HCT116 (cell line): Measurements from ENCODE around the gene TYW1B. TPM values are rescaled to one million over a fixed set of nuclear protein-coding genes. Genes with fewer than 3 reads are reported as not detected.
"Not testable (repeated sequence)": the region's sequence is repeated elsewhere in the genome, so short reads cannot be mapped to it uniquely, and the experiment has no call there.

Source experiments
- ATAC-seq: fragments of 200-7000 bp; cut with Tn5 transposase; 2 replicates; pipeline ENCODE4 v1.9.1; 2020; ENCODE audit warnings: mild to moderate bottlenecking, moderate library complexity
- Bru-seq: library from RNA; stranded (reverse); fragments of 400-500 nt; gene quantifications from one replicate; lab custom pipeline; 2021; lab: Mats Ljungman, UMichigan
- BruChase-seq, 2 experiments: library from RNA; stranded (reverse); fragments of 400-500 nt; gene quantifications; one replicate each; lab custom pipeline; 2021; lab: Mats Ljungman, UMichigan
- BruUV-seq: library from RNA; stranded (reverse); fragments of 400-500 nt; replicated peaks from 2 replicates; lab custom pipeline; 2021; lab: Mats Ljungman, UMichigan
- CTCF ChIA-PET: fragments of 300-600 bp; sonication (Branson Sonifier 250); formaldehyde crosslinking; loops from one replicate; lab custom pipeline; 2021; ENCODE audit warnings: antibody characterized with exemption; lab: Charles Lee
- POLR2A ChIA-PET: fragments of 300-600, 350-600 bp; sonication (Branson Sonifier 250); formaldehyde crosslinking; loops from one replicate; lab custom pipeline; 2021; ENCODE audit warnings: antibody characterized with exemption; lab: Charles Lee
- RAD21 ChIA-PET, 2 experiments: fragments of 300-600 bp; sonication (Branson Sonifier 250); formaldehyde crosslinking; loops; one replicate each; lab custom pipeline; 2023; ENCODE audit warnings: low total read pairs in 2 of 2; ENCODE audit not compliant: uncharacterized antibody in 2 of 2, unreplicated experiment in 2 of 2, low non-redundant PET in 1 of 2; lab: Charles Lee
- DNase-seq: peaks from one replicate; pipeline ENCODE4 v3.0.0-alpha.2; 2010; ENCODE audit warnings: low read depth, low spot score
- H2AFZ ChIP-seq: fragments of 200-600 bp; shearing (Covaris generic), sonication (generic); 2 replicates; pipeline ENCODE4 v1.6.1; 2017; ENCODE audit warnings: low read depth, mixed run types, mixed read lengths, antibody characterized with exemption, low read length; ENCODE audit not compliant: poor library complexity, severe bottlenecking
- H3K27ac ChIP-seq: 2 replicates; pipeline ENCODE4 v1.5.1; 2012; ENCODE audit warnings: low read depth, low read length
- H3K27me3 ChIP-seq: fragments of 200-600 bp; sonication (generic); 2 replicates; pipeline ENCODE4 v1.6.1; 2016; ENCODE audit warnings: mixed run types, low read length, mixed read lengths; ENCODE audit not compliant: insufficient read depth
- H3K36me3 ChIP-seq, 2 experiments: fragments of 200-500 bp in 1 of 2; fragments of 200-600 bp in 1 of 2; sonication (Bioruptor generic) in 1 of 2; sonication (generic) in 1 of 2; 2 replicates each; pipeline versions ENCODE4 v1.5.1 to v1.6.1; 2014 to 2016; ENCODE audit warnings: low read length in 2 of 2, inconsistent platforms in 1 of 2, mixed read lengths in 1 of 2, mixed run types in 1 of 2; ENCODE audit not compliant: insufficient read depth in 2 of 2, control insufficient read depth in 1 of 2
- H3K4me1 ChIP-seq, 2 experiments: fragments of 200-600 bp in 1 of 2; sonication (generic) in 1 of 2; 2 replicates each; pipeline versions ENCODE4 v1.5.1 to v1.6.1; 2012 to 2017; ENCODE audit warnings: low read length in 2 of 2, inconsistent platforms in 1 of 2, mild to moderate bottlenecking in 1 of 2, mixed read lengths in 1 of 2, mixed run types in 1 of 2, moderate library complexity in 1 of 2; ENCODE audit not compliant: insufficient read depth in 2 of 2, control insufficient read depth in 1 of 2
- H3K4me2 ChIP-seq: fragments of 200-600 bp; sonication (generic); 2 replicates; pipeline ENCODE4 v1.6.1; 2017; ENCODE audit warnings: mixed run types, low read length, mixed read lengths
- H3K4me3 ChIP-seq, 2 experiments: fragments of 200-600 bp in 1 of 2; sonication (generic) in 1 of 2; replicated peaks in 1 of 2; 2 replicates each; pipeline ENCODE4 v1.5.1; 2011 to 2016; ENCODE audit warnings: low read length in 2 of 2, control low read depth in 1 of 2, low read depth in 1 of 2, mild to moderate bottlenecking in 1 of 2, mixed read lengths in 1 of 2, mixed run types in 1 of 2
- H3K79me2 ChIP-seq: fragments of 200-600 bp; sonication (generic); 2 replicates; pipeline ENCODE4 v1.6.1; 2017; ENCODE audit warnings: mild to moderate bottlenecking, mixed run types, low read length, moderate library complexity, mixed read lengths; ENCODE audit not compliant: insufficient read depth
- H3K9ac ChIP-seq: fragments of 200-600 bp; sonication (generic); 2 replicates; pipeline ENCODE4 v1.6.1; 2016; ENCODE audit warnings: low read length, mixed read lengths
- H3K9me2 ChIP-seq: fragments of 200-600 bp; sonication (generic), shearing (Covaris generic); 2 replicates; pipeline ENCODE4 v1.6.1; 2017; ENCODE audit warnings: mixed run types, mild to moderate bottlenecking, moderate library complexity; ENCODE audit not compliant: insufficient read depth
- H3K9me3 ChIP-seq, 2 experiments: fragments of 200-500 bp in 1 of 2; fragments of 200-600 bp in 1 of 2; sonication (Bioruptor generic) in 1 of 2; sonication (generic) in 1 of 2; 2 replicates each; pipeline ENCODE4 v1.6.1; 2014 to 2017; ENCODE audit warnings: low read length in 2 of 2, mixed read lengths in 2 of 2, inconsistent platforms in 1 of 2, low read depth in 1 of 2, mild to moderate bottlenecking in 1 of 2, mixed run types in 1 of 2, moderate library complexity in 1 of 2; ENCODE audit not compliant: control insufficient read depth in 1 of 2, insufficient read depth in 1 of 2
- H4K20me1 ChIP-seq: fragments of 200-600 bp; sonication (generic), shearing (Covaris generic); 2 replicates; pipeline ENCODE4 v1.6.1; 2017; ENCODE audit warnings: mixed run types, mild to moderate bottlenecking, moderate library complexity; ENCODE audit not compliant: insufficient read depth
- ELF1 ChIP-seq: IDR thresholded peaks from 2 replicates; pipeline ENCODE4 v1.6.1; 2012; ENCODE audit warnings: low read depth, borderline replicate concordance
- MAX ChIP-seq: IDR thresholded peaks from 2 replicates; pipeline ENCODE4 v1.6.1; 2012
- POLR2A ChIP-seq: IDR thresholded peaks from 2 replicates; pipeline ENCODE4 v1.7.0; 2011; ENCODE audit warnings: borderline replicate concordance; ENCODE audit not compliant: insufficient read depth, insufficient read length; ENCODE audit errors: extremely low read depth
- POLR2AphosphoS5 ChIP-seq: IDR thresholded peaks from 2 replicates; pipeline ENCODE4 v1.6.1; 2011; ENCODE audit warnings: mild to moderate bottlenecking, low read depth, low read length, moderate library complexity
- SIN3A ChIP-seq: IDR thresholded peaks from 2 replicates; pipeline ENCODE4 v1.6.1; 2012; ENCODE audit warnings: low read depth
- SP1 ChIP-seq: IDR thresholded peaks from 2 replicates; pipeline ENCODE4 v1.6.1; 2012; ENCODE audit warnings: low read depth
- intact Hi-C: fragments of 100-400 bp; cut with micrococcal nuclease; formaldehyde crosslinking; loops from 2 replicates; pipeline ENCODE4 v1.10.0; 2022
- long read RNA-seq: library from polyadenylated mRNA; unstranded; transcript quantifications from one replicate; pipeline ENCODE4 v2.0.0, GENCODE V29; 2021; ENCODE audit not compliant: unreplicated experiment
- polyA plus RNA-seq: library from polyadenylated mRNA; unstranded; fragments of >200 nt; gene quantifications from 2 replicates; pipeline ENCODE4 v1.2.1, GENCODE V29; 2012; ENCODE audit warnings: missing spikeins
- total RNA-seq: library from RNA; stranded (reverse); gene quantifications from one replicate; pipeline ENCODE4 v1.2.1, GENCODE V29; 2021; ENCODE audit not compliant: unreplicated experiment

Gene TYW1B
- 2.4 TPM for total RNA-seq
- 0.90 and 0.97 TPM in 2 replicates for polyA plus RNA-seq
- percentile 61 among the genes with signal in this experiment for Bru-seq, nascent RNA
- percentile 46 among the genes with signal in this experiment for BruChase-seq, experiment 1, labeled RNA remaining after a 6-hour chase
- BruChase-seq, experiment 2, labeled RNA remaining after a 2-hour chase: percentile 52 among the genes with signal in this experiment
- long read RNA-seq, partial matches to known transcripts: 0 of 1 reads
- long read RNA-seq, other reads (novel, unspliced or antisense): 0 of 1 reads

- H3K9me2 ChIP-seq, POLR2A ChIA-PET, H3K9me3 ChIP-seq: not testable (repeated sequence)
- peak within 1 kb of the TSS; percentile 62 for H2AFZ ChIP-seq
- CTCF ChIA-PET: interaction anchor here (1.3 to 2.5 kb wide), 2 partner anchors 10 to 87 kb away, joined by 4 to 10 read pairs; no protein-coding TSS in a partner anchor
- DNase-seq: peak; percentile 94
- peak; percentile 83 for TF ChIP-seq SP1
- TF ChIP-seq POLR2AphosphoS5: peak; percentile 93
- TF ChIP-seq POLR2A: peak; percentile 72
- peak; percentile 62 for TF ChIP-seq ELF1
- TF ChIP-seq SIN3A: peak; percentile 81; the same call in 1 of the 2 replicates
- TF ChIP-seq MAX: peak; percentile 35; the same call in 1 of the 2 replicates
- TF ChIP-seq, all 23 proteins: peak for 6; not testable (repeated sequence) for 17
- Histone ChIP-seq H3K27ac (peak within 1 kb of the TSS; percentile 64), H3K79me2 (peaks cover 35% of the 10 kb centered on the region), H3K4me1 (peaks cover 3 to 13% of the 10 kb centered on the region in 2 experiments; a peak in 3 of 4 replicates), H3K36me3 (peaks cover 5 to 13% of the 10 kb centered on the region in 2 experiments; a peak in 3 of 4 replicates), H3K4me3 (peak within 1 kb of the TSS; percentile 72 to 86), H3K9ac (peak within 1 kb of the TSS; percentile 64), H3K4me2 (peak within 1 kb of the TSS; percentile 79)
- BruUV-seq, H4K20me1 ChIP-seq, RAD21 ChIA-PET, H3K27me3 ChIP-seq: not testable (repeated sequence)
- ATAC-seq: peak; percentile 94
- intact Hi-C loops: loop anchor here (2.0 to 5.0 kb wide), 2 partner anchors 51 to 89 kb away; no protein-coding TSS in a partner anchor
These were observed at the start of gene TYW1B for GRCh38 chr7:72827839-72828591. TYW1B (minus strand) TSS chr7:72828200; CDS start chr7:72828075, 125 bp downstream.

- H3K9me2 ChIP-seq, H2AFZ ChIP-seq, DNase-seq, H3K9me3 ChIP-seq, H3K9ac ChIP-seq, H3K36me3 ChIP-seq, H3K4me2 ChIP-seq, H3K4me1 ChIP-seq, H3K4me3 ChIP-seq, H3K79me2 ChIP-seq, POLR2A ChIA-PET, ATAC-seq, H3K27ac ChIP-seq, intact Hi-C loops, H4K20me1 ChIP-seq, CTCF ChIA-PET, RAD21 ChIA-PET, H3K27me3 ChIP-seq, BruUV-seq: not testable (repeated sequence)
These were observed 39.6 kb upstream of the TYW1B start for GRCh38 chr7:72867591-72867990.

GRCh38 chr7:72858846-72859400, 30.9 kb upstream of the TYW1B start:
- H3K4me1 ChIP-seq, H3K27ac ChIP-seq, DNase-seq, BruUV-seq, ATAC-seq, H3K79me2 ChIP-seq, CTCF ChIA-PET, H2AFZ ChIP-seq, H3K36me3 ChIP-seq, H3K27me3 ChIP-seq, H3K9me3 ChIP-seq, POLR2A ChIA-PET, H3K4me3 ChIP-seq, H3K4me2 ChIP-seq, RAD21 ChIA-PET, intact Hi-C loops, H3K9ac ChIP-seq, H4K20me1 ChIP-seq, H3K9me2 ChIP-seq: not testable (repeated sequence)
